ENCODE results near the gene HIPK3. TPM values are rescaled to one million over a fixed set of nuclear protein-coding genes. Genes with fewer than 3 reads are reported as not detected.
"Not testable (repeated sequence)": the region's sequence is repeated elsewhere in the genome, so short reads cannot be mapped to it uniquely, and the experiment has no call there.

HIPK3 gene
- polyA plus RNA-seq, 4 donors: 9.5 to 40.7 (median 20.0) TPM

GRCh38 chr11:33222052-33222750, 35.0 kb upstream of the HIPK3 start:
- Histone ChIP-seq H3K4me3 (ENCODE audit: low read depth in 1 of 3, low read length in 3 of 3) (no peak overlapping the region), H3K27ac (ENCODE audit: low read depth in 1 of 3, low read length in 2 of 3) (no peak overlapping the region), H3K4me1 (ENCODE audit: control insufficient read depth in 3 of 3, insufficient read depth in 2 of 3, low read depth in 1 of 3, low read length in 2 of 3) (no peaks in the 10 kb centered on the region), H3K9me3 (ENCODE audit: control insufficient read depth in 2 of 2, insufficient read depth in 1 of 2, low read depth in 1 of 2, low read length in 1 of 2) (no peaks in the 10 kb centered on the region), H3K27me3 (ENCODE audit: control insufficient read depth in 3 of 3, insufficient read depth in 3 of 3, low read length in 3 of 3) (no peaks in the 10 kb centered on the region), H3K36me3 (ENCODE audit: control insufficient read depth in 3 of 3, insufficient read depth in 2 of 3, low read depth in 1 of 3, low read length in 3 of 3) (no peaks in the 10 kb centered on the region)
- DNase-seq (no peak), FAIRE-seq (no peak)
- WGBS, 3 donors: 77 to 82% (median 81%) methylated on average over 7 of the region's 7 CpGs

GRCh38 chr11:33225371-33225770, 31.8 kb upstream of the HIPK3 start:
- H3K4me3 ChIP-seq (ENCODE audit: low read depth in 1 of 3, low read length in 3 of 3): no peak overlapping the region
- no peaks in the 10 kb centered on the region for H3K27me3 ChIP-seq (ENCODE audit: control insufficient read depth in 3 of 3, insufficient read depth in 3 of 3, low read length in 3 of 3)
- H3K36me3 ChIP-seq (ENCODE audit: control insufficient read depth in 3 of 3, insufficient read depth in 2 of 3, low read depth in 1 of 3, low read length in 3 of 3): no peaks in the 10 kb centered on the region
- no peaks in the 10 kb centered on the region for H3K4me1 ChIP-seq (ENCODE audit: control insufficient read depth in 3 of 3, insufficient read depth in 2 of 3, low read depth in 1 of 3, low read length in 2 of 3)
- no peak overlapping the region for H3K27ac ChIP-seq (ENCODE audit: low read depth in 1 of 3, low read length in 2 of 3)
- no peak for DNase-seq
- FAIRE-seq: no peak
- H3K9me3 ChIP-seq (ENCODE audit: control insufficient read depth in 2 of 2, insufficient read depth in 1 of 2, low read depth in 1 of 2, low read length in 1 of 2): no peaks in the 10 kb centered on the region

- no peaks in the 10 kb centered on the region for H3K36me3 ChIP-seq (ENCODE audit: control insufficient read depth in 3 of 3, insufficient read depth in 2 of 3, low read depth in 1 of 3, low read length in 3 of 3)
- FAIRE-seq: no peak
- DNase-seq: no peak
- no peak overlapping the region for H3K4me3 ChIP-seq (ENCODE audit: low read depth in 1 of 3, low read length in 3 of 3)
- 84 to 87% (median 87%) methylated on average over 2 of the region's 2 CpGs for WGBS, 3 donors
- no peaks in the 10 kb centered on the region for H3K9me3 ChIP-seq (ENCODE audit: control insufficient read depth in 2 of 2, insufficient read depth in 1 of 2, low read depth in 1 of 2, low read length in 1 of 2)
- H3K27ac ChIP-seq (ENCODE audit: low read depth in 1 of 3, low read length in 2 of 3): no peak overlapping the region
- no peaks in the 10 kb centered on the region for H3K27me3 ChIP-seq (ENCODE audit: control insufficient read depth in 3 of 3, insufficient read depth in 3 of 3, low read length in 3 of 3)
- H3K4me1 ChIP-seq (ENCODE audit: control insufficient read depth in 3 of 3, insufficient read depth in 2 of 3, low read depth in 1 of 3, low read length in 2 of 3): no peaks in the 10 kb centered on the region
These were observed 29.5 kb upstream of the HIPK3 start for GRCh38 chr11:33227578-33228261.

- H3K27me3 ChIP-seq (ENCODE audit: control insufficient read depth in 3 of 3, insufficient read depth in 3 of 3, low read length in 3 of 3): no peaks in the 10 kb centered on the region
- no peak overlapping the region for H3K4me3 ChIP-seq (ENCODE audit: low read depth in 1 of 3, low read length in 3 of 3)
- H3K9me3 ChIP-seq (ENCODE audit: control insufficient read depth in 2 of 2, insufficient read depth in 1 of 2, low read depth in 1 of 2, low read length in 1 of 2): no peaks in the 10 kb centered on the region
- no peaks in the 10 kb centered on the region for H3K36me3 ChIP-seq (ENCODE audit: control insufficient read depth in 3 of 3, insufficient read depth in 2 of 3, low read depth in 1 of 3, low read length in 3 of 3)
- FAIRE-seq: no peak
- WGBS, 3 donors: 78 to 97% (median 94%) methylated on average over 6 of the region's 6 CpGs
- H3K4me1 ChIP-seq (ENCODE audit: control insufficient read depth in 3 of 3, insufficient read depth in 2 of 3, low read depth in 1 of 3, low read length in 2 of 3): no peaks in the 10 kb centered on the region
- H3K27ac ChIP-seq (ENCODE audit: low read depth in 1 of 3, low read length in 2 of 3): no peak overlapping the region
- no peak for DNase-seq
These were observed 22.6 kb upstream of the HIPK3 start for GRCh38 chr11:33234397-33235190.

- 26 to 58% (median 48%) methylated on average over 6 of the region's 6 CpGs for WGBS, 3 donors
- FAIRE-seq (no peak), DNase-seq (peak; percentile 26 to 70)
- no peaks in the 10 kb centered on the region for H3K4me1 ChIP-seq (ENCODE audit: control insufficient read depth in 3 of 3, insufficient read depth in 2 of 3, low read depth in 1 of 3, low read length in 2 of 3)
- H3K36me3 ChIP-seq (ENCODE audit: control insufficient read depth in 3 of 3, insufficient read depth in 2 of 3, low read depth in 1 of 3, low read length in 3 of 3): no peaks in the 10 kb centered on the region
- H3K27ac ChIP-seq (ENCODE audit: low read depth in 1 of 3, low read length in 2 of 3): no peak overlapping the region
- H3K4me3 ChIP-seq (ENCODE audit: low read depth in 1 of 3, low read length in 3 of 3): no peak overlapping the region
- no peaks in the 10 kb centered on the region for H3K27me3 ChIP-seq (ENCODE audit: control insufficient read depth in 3 of 3, insufficient read depth in 3 of 3, low read length in 3 of 3)
- H3K9me3 ChIP-seq (ENCODE audit: control insufficient read depth in 2 of 2, insufficient read depth in 1 of 2, low read depth in 1 of 2, low read length in 1 of 2): no peaks in the 10 kb centered on the region
These were observed 20.1 kb upstream of the HIPK3 start for GRCh38 chr11:33237039-33237597.

GRCh38 chr11:33242575-33242974, 14.6 kb upstream of the HIPK3 start:
- no peak for DNase-seq
- FAIRE-seq: no peak
- Histone ChIP-seq H3K4me3 (ENCODE audit: low read depth in 1 of 3, low read length in 3 of 3) (no peak overlapping the region), H3K27ac (ENCODE audit: low read depth in 1 of 3, low read length in 2 of 3) (no peak overlapping the region), H3K4me1 (ENCODE audit: control insufficient read depth in 3 of 3, insufficient read depth in 2 of 3, low read depth in 1 of 3, low read length in 2 of 3) (no peaks in the 10 kb centered on the region), H3K36me3 (ENCODE audit: control insufficient read depth in 3 of 3, insufficient read depth in 2 of 3, low read depth in 1 of 3, low read length in 3 of 3) (no peaks in the 10 kb centered on the region), H3K27me3 (ENCODE audit: control insufficient read depth in 3 of 3, insufficient read depth in 3 of 3, low read length in 3 of 3) (no peaks in the 10 kb centered on the region), H3K9me3 (ENCODE audit: control insufficient read depth in 2 of 2, insufficient read depth in 1 of 2, low read depth in 1 of 2, low read length in 1 of 2) (peaks cover 0 to 3% of the 10 kb centered on the region in 2 donors)
- WGBS, 3 donors: 79 to 89% (median 86%) methylated on average over 2 of the region's 2 CpGs

GRCh38 chr11:33243654-33244053, 13.5 kb upstream of the HIPK3 start:
- H3K4me3 ChIP-seq (ENCODE audit: low read depth in 1 of 3, low read length in 3 of 3); H3K36me3 ChIP-seq (ENCODE audit: control insufficient read depth in 3 of 3, insufficient read depth in 2 of 3, low read depth in 1 of 3, low read length in 3 of 3); DNase-seq; H3K27me3 ChIP-seq (ENCODE audit: control insufficient read depth in 3 of 3, insufficient read depth in 3 of 3, low read length in 3 of 3); H3K9me3 ChIP-seq (ENCODE audit: control insufficient read depth in 2 of 2, insufficient read depth in 1 of 2, low read depth in 1 of 2, low read length in 1 of 2); H3K27ac ChIP-seq (ENCODE audit: low read depth in 1 of 3, low read length in 2 of 3); H3K4me1 ChIP-seq (ENCODE audit: control insufficient read depth in 3 of 3, insufficient read depth in 2 of 3, low read depth in 1 of 3, low read length in 2 of 3); FAIRE-seq: not testable (repeated sequence)
- WGBS, 3 donors: 89 to 98% (median 97%) methylated on average over 7 to 33 of the region's 35 CpGs

GRCh38 chr11:33248416-33248971, 8.7 kb upstream of the HIPK3 start:
- peak; percentile 41 to 81 for DNase-seq
- FAIRE-seq: no peak
- Histone ChIP-seq H3K27me3 (ENCODE audit: control insufficient read depth in 3 of 3, insufficient read depth in 3 of 3, low read length in 3 of 3) (no peaks in the 10 kb centered on the region), H3K27ac (ENCODE audit: low read depth in 1 of 3, low read length in 2 of 3) (peak overlapping the region in 1 of 3 donors; percentile 2), H3K4me1 (ENCODE audit: control insufficient read depth in 3 of 3, insufficient read depth in 2 of 3, low read depth in 1 of 3, low read length in 2 of 3) (no peaks in the 10 kb centered on the region), H3K4me3 (ENCODE audit: low read depth in 1 of 3, low read length in 3 of 3) (no peak overlapping the region), H3K9me3 (ENCODE audit: control insufficient read depth in 2 of 2, insufficient read depth in 1 of 2, low read depth in 1 of 2, low read length in 1 of 2) (peaks cover 0 to 3% of the 10 kb centered on the region in 2 donors), H3K36me3 (ENCODE audit: control insufficient read depth in 3 of 3, insufficient read depth in 2 of 3, low read depth in 1 of 3, low read length in 3 of 3) (no peaks in the 10 kb centered on the region)
- WGBS, 3 donors: 46 to 70% (median 53%) methylated on average over 6 of the region's 6 CpGs
